ENCODE results near the gene STOX2. TPM values are rescaled to one million over a fixed set of nuclear protein-coding genes. Genes with fewer than 3 reads are reported as not detected.
A peak's percentile ranks its signal among the peaks of the same experiment; 100 is the strongest.
"Not testable (repeated sequence)": the region's sequence is repeated elsewhere in the genome, so short reads cannot be mapped to it uniquely, and the experiment has no call there.

The STOX2 gene
- total RNA-seq, 2 donors from 2014 or later, result 9.1 to 11.2 TPM

DNA sequence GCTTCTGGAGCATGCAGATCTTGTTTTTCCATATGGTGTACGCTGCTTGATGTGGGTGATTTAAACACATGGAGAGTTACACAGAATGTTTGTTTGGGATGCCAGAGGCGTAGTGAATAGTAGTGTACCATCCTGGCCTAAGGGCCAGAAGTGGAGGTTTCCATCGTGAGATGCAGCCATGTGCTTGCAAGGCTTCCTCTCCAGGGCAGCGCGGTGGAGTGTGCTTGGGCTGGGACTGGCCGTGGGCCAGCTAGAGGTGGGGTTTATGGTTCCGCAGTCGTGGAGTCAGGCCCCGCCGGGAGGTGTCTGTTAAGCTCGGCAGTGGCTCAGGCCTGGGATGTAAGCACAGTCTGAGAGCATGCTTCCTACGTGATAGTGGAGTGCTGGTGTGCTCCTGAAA is 14.0 kb downstream of the STOX2 start:
- ATAC-seq, result peak; percentile 89 to 93

DNA sequence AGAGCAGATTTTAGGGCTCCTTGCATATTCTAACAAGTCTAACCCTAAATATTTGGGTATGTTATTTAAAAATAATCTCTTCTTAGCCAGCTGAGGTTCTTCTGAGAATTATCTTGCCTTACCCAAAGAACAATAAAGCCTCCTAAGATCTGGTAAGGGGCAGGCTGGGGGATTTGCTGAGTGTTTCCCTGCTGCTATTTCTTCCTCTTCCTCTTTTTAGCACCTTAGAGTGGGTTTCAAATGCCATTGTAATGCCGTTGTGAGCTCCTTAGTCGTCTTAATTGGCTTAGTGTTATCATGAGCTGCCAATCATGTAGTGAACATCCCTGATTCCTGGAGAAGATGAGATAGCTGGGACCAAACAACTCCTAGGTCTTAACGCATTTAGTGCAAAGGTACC is 15.4 kb downstream of the STOX2 start:
- no peak for ATAC-seq
- intact Hi-C loops (cut with DNase I), result no loop called here
- DNase-seq, result no peak

More for the DNA sequence above, 14.0 kb downstream of the STOX2 start:
- intact Hi-C loops (cut with DNase I), result no loop called here
- peak; percentile 76 for DNase-seq

DNA sequence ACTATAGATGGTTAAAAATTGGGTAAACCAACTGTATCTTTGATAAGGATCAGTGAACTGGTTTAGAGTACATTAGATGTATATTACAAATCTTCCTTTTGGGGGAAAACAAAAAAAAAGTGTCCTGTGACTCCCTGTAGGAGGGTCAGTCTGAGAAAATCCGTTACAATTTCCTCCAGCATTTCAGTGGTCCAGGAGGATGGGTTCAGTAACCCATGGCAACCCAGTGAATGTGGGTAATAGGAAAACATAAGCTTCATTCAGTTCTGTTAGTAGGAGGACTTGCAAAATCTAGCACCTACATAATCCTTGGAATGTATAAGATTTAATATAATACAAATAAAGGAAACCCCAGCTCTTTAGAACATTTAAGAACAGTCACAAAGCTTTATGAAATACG is 16.2 kb downstream of the STOX2 start:
- DNase-seq, result no peak
- ATAC-seq, result no peak
- intact Hi-C loops (cut with DNase I), result no loop called here

DNA sequence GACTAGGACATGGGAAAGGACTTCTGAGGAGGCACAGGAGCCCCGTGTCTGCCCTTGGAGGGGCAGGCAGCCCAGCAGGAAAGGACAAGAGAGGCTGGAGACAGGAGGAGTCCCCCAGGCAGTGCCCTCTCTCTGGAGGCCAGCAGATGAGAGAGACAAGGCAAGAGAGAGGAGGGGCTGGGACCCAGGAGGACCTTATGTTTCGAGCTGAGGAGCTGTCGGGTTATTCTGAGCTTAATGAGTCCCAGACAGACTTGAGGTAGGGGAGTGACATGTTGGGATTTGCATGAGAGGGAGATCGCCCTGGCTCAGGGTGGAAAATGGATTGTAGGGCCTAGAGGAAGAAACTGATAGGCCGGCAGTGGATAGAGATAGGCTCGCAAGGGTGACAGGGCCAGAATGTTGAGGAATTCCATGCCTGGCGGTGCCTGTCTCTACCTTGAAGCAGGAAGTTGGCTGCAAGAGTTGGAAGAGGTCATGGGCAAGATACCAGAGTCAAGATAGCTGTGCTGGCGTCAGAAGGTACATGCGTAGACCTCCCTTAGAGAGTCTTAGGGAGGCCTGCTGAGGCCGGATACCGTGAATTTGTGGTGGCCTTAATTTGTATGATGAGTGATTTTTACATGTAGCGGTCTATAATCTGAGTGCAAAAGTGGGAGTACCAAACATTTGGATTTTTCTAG is 19.4 kb downstream of the STOX2 start:
- DNase-seq (peak; percentile 26), ATAC-seq (peak; percentile 61 to 89)
- intact Hi-C loops (cut with DNase I), result no loop called here

DNA sequence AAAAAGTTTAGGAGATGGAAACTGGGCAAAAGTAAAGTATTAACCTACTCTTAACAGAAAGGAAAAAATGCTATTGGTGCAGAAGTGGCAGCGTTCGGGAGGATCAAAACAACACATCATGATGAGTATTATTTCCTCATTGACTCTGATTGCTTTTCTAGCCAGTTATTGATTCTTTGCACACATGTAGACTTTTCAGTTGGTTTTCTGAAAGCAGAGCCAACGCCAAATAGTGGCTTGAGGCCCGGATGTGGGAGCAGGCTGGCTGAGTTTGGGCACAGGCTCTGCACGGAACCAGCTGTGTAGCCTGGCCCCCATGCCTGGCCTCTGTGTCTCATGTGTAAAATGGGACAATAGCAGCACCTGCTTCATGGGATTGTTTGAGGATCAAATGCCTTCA is 21.8 kb downstream of the STOX2 start:
- DNase-seq, result no peak
- intact Hi-C loops (cut with DNase I), result no loop called here
- ATAC-seq, result no peak

DNA sequence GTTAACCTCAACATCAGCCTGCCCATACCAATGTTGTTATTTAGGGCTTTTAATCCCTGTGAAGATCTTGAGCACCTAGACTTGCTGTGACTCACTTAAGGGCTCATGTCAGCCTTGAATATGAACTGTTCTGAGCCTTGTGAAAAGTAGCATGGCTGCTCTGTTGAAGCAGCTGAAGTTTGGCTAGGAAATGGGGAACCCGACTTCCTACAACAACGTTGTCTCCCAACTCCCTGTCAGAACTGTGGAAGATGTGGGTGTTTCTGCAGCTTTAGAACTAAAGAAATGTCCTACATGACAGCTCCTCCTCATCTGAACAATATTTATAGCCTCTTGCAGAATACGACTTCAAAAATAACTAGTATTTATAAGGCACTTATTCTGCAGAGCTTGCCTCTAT is 27.5 kb downstream of the STOX2 start:
- intact Hi-C loops (cut with DNase I), result no loop called here
- DNase-seq (no peak), ATAC-seq (no peak)

DNA sequence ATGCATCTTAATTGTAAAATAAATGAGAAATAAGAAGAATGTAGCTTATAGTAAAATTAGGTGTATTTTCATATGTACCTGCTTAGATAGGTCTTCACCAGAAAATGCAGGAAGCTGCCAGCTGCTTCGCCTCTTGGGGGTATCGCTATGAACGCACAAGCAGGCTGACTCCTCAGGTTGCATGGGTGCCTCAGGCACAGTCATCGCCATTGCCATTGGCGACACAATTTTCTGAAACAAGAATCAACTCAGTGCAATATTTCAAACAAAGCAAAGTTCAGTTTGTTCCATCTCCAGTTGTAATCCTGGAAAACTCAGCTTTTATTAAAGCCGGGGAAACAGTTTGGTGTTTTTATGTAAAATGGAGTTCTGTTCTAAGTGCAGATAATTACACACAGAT is 29.7 kb downstream of the STOX2 start:
- ATAC-seq (no peak), DNase-seq (no peak)
- intact Hi-C loops (cut with DNase I), result no loop called here

DNA sequence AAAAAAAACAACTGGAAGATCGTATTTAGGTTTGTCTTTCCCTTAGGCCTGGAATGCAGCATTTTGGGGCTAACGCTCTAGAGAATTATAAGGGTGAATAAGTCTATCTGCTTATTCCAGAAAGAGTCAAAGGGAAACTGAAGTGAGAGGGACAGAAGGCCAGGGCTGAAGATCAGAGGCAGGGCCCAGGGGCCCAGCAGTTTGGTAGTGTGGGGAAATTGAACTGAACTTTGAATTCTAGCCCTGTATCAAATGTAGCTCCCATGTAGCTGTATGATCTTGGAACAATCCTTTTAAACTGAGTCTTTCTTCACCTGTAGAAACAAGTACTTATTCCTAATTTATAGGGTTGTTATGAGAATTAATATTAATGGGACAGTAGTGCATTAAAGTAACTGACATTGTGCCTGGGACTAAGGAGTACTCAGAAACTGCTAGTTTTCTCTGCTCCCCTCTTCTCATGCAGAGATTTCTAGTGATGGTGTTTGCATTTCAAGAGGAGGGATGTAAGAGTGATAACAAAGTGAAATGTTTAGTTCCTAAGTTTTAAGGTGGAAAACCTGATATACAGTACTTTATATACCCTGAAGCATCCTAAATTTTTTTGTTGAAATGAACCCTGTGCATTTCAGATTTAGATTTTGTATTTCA is 30.4 kb downstream of the STOX2 start:
- DNase-seq (no peak), ATAC-seq (no peak)
- intact Hi-C loops (cut with DNase I), result no loop called here

DNA sequence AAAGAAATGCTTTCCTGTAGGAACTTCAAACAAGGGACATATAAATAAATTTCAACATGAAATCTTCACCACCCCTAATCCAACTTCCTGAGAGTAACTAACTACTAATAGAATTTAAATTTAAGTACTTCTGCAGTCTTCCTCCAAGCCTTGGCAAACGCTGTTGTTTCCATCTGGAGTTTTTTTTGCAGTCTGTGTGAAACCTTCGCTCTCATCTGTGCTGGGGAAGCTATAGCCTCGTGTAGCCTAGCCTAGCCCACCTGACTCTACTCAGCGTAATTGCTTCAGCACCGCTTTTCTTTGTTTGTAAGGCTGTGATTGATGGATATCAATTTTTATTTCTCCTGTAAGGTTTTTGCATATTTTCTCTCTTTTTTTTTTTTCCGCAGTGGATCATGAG is 30.9 kb downstream of the STOX2 start:
- ATAC-seq (no peak), DNase-seq (no peak)
- intact Hi-C loops (cut with DNase I), result no loop called here

DNA sequence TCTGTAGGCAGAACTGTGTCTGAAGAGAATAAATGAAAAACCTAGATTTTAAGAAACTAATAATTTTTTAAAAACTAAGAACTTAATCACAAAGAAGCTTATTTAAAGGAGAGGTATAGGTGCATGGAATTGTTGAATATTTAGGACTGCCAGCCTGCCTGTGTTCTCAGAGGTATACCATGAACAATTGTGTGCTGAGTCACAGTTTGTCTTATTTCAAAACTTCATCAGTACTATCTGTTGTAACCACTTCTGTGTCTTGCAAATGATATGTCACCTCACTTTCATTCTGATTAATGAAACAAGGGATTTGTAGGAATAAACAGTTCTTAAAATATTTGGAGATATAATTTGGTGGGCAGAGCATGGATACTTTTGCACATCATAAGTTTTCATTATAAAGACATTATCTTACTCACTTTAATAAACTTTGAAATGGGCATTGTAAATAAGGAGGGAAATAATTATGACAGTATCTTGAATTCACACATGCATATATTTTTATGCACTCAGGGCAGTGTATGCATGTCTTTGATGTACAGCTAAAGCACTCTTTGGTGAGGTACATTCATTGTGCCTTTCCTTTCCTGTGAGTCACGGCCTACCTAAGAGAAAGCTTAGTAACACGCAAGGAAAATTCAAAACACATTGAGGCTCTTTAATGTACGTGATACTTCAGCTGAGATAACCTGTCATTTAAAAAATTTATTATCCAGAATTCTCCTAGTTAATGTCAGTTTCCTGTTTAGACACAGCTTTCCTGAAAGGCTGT is 31.7 kb downstream of the STOX2 start:
- no peak for ATAC-seq
- DNase-seq, result no peak
- intact Hi-C loops (cut with DNase I), result no loop called here

DNA sequence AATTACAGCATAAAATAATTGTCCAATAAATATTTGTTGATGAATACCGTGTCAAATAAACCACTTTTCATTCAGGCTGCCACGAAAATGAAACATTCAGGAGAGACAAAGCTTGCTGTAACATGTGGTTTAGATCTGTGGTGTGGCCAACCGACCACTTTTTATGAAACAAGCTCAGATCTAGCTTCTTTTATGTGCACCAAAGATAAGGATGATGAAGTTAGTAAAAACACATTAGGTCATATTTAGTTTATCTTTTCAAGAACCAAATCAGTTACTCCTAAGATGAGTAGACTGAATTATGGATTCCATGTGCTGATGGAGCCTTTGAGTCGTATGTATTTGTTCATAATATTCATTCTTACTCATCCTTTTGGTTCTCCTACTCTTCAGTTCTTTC is 35.8 kb downstream of the STOX2 start:
- DNase-seq, result no peak
- intact Hi-C loops (cut with DNase I), result no loop called here

DNA sequence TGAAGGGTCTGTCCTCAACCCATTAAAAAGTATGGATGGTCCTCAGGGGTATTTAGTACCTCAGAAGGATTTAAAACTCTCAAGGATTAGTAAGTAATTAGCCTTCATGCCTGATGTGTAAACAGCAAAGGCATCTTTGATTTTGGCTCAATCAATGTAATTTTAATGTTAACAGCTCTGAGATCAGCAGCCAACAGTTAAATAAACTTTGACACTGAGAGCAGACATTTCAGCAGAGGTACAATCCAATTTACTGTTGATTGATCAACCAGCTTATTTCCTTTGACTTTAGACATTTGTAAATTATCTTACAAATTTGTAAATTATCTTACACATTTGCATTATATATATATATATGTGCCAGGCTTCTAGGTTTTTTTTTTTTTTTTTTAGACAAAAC is 36.9 kb downstream of the STOX2 start:
- no peak for ATAC-seq
- intact Hi-C loops (cut with DNase I), result no loop called here
- DNase-seq, result no peak

More for the DNA sequence above, 35.8 kb downstream of the STOX2 start:
- no peak for ATAC-seq

DNA sequence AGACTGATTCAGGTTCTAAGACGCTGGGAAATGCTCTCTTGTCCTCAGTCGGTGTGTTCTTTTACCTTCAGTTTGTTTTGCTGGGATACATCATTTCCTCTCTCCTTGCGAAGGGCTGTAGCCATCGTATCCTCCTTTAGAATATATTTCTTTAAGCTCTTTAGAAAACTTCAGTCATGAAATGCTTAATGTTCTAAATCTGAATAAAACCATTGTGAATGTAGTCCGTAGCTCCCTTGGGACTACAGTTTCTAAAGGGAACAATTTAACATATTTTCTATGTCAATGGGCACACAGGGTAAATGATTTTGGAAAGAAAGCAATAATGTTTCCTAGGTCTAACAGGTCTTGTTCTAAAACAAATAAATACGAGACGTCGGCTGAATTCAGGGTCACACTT is 40.6 kb downstream of the STOX2 start:
- intact Hi-C loops (cut with DNase I), result no loop called here
- ATAC-seq, result no peak

DNA sequence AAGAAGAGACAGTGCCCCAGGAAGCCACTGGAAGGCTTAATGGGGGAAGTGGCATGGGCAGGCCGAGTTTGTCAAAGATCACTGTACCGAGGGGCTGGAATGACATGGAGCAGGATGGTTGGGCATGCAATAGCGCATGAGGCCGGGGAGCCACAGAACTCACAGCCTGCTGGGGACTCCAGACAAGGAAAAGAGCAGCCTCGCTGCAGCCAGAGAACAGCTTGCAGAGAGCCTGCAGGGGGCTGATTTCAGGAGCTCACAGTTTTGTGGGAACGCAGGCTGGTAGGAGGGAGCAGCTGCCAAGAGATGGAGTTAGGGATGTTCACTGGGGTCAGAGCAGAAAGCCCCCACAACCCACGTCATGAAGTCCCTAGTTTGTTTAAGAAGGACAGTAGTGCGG is 45.4 kb downstream of the STOX2 start:
- ATAC-seq (no peak), DNase-seq (no peak)
- intact Hi-C loops (cut with DNase I), result no loop called here

More for the DNA sequence above, 40.6 kb downstream of the STOX2 start:
- no peak for DNase-seq

DNA sequence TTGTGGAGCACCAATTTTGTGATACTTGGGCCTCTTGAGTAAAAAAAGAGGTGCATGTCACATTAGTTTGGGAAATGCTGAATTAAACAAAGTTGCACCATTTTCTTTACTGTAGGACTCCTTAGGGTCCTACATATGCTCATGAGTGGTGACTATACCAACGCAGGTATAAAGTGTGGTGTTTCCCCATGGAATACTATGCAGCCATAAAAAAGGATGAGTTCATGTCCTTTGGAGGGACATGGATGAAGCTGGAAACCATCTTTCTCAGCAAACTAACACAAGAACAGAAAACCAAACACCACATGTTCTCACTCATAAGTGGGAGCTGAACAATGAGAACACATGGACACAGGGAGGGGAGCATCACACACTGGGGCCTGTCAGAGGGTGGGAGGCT is 47.5 kb downstream of the STOX2 start:
- not testable (repeated sequence) for DNase-seq, ATAC-seq

DNA sequence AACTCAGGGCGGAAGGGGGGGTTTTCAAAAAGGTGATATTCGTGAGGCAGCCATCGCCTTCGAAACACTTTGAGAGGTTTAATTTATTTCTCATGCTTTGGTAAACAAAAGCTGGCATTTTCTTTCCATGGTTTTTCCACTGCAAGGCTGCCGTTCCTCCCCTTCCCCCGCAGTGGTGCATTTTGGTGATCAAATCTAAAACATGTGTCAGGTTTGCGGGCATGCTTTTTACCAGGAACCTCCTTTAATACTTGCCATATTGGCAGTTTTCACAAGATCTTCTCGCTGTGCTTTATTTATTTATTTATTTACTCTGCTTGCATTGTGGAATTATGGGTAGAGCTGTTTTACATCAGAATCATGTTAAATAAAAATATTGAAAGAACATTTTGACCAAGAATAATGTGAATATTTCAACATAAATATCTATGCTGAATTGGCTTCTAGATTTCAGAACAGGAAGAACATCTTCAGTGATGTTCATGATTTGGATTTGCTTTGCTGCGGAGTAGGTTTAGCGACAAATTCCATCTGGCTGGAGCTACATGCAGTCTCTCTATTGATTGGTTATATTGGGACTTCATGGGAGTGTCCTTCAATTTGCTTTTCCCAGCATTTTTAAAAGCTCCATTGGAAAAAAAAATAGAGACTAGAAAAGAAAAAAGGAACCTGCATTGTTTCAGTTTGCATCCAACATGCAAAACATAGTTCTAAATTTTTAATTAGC is 54.4 kb downstream of the STOX2 start:
- no peak for DNase-seq
- ATAC-seq, result no peak
- intact Hi-C loops (cut with DNase I), result no loop called here

More for the DNA sequence above, 47.5 kb downstream of the STOX2 start:
- intact Hi-C loops (cut with DNase I), result not testable (repeated sequence)

DNA sequence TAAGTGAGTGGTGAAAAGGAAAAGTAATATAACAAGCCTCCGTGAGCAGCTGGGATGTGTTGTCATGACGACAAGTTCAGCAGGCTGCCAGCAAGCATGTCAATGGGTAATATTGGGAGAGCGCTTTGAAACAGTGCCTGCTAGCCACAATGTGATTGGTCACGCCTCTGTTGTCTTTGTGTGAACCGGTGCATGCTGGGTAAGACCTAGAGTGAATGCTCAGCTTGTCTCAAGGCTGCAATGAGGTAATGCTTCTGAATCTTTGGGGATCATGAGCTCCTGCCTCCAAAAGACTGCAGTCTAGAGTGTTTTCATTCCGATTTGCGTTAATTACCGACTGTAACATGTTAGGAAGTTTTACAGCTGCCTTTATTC is 54.9 kb downstream of the STOX2 start:
- intact Hi-C loops (cut with DNase I), result no loop called here
- ATAC-seq, result peak; percentile 90 to 95
- DNase-seq, result peak; percentile 59

DNA sequence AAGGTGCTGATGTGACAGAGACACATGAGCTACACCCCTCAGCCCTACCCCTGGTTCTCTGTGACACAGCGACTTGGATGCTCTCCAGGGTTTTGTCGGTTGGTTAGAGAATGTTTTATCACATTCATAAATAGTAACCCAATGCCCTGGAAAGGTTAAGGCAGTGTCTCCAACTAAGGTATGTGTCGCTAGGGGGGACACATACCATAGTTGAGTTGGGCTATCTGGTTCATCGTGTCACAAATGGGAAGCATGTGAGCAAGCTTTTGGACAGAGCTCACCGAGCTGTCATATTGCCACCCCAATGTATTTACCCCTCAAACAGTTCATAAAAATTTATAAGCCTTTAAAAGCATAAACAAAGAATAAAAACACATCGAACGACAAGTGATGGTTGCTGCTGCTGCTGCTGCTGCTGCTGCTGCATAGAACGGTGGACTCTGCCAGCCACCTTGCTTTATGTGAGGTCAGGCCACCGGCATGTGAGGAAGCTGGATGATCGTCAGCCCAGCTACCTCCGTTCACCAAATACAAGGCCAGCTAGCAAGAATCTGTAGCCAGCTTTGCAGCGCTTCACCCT is 55.9 kb downstream of the STOX2 start:
- intact Hi-C loops (cut with DNase I), result no loop called here
- ATAC-seq (peak; percentile 67 to 75), DNase-seq (peak; percentile 56)

DNA sequence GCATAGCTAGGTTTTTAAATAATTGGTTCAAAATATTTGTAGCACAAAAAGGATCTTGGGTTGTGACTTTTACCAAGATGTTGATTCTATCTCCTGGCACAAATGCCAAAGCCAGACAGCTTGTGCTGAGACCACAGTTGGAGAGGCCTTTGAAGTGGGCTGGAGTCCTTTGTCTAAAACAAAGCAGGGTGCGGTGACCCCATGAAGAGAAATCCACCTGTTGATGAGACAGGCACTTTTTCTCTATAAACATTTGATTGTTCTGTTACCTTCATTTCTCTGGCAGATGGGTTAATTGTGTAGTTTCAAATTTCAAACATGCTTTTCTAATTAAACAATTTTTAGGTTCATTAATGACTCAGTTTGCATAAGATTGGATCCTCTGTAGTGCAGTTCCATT is 56.7 kb downstream of the STOX2 start:
- no peak for DNase-seq
- no peak for ATAC-seq
- intact Hi-C loops (cut with DNase I), result no loop called here

Data from left cardiac atrium (tissue), 4 donors.